Fibroblast of lung (primary cell): Measurements from ENCODE around the gene EFCAB5.

Experiments used
- EZH2 ChIP-seq: IDR thresholded peaks from 2 replicates; pipeline ENCODE4 v1.5.1; 2012; ENCODE audit warnings: low read length, control low read depth, mild to moderate bottlenecking; ENCODE audit errors: missing control alignments
- TF ChIP-seq, protein P1 (sequence below), 2 donors: IDR thresholded peaks in 1 of 2; conservative IDR thresholded peaks in 1 of 2; 1 replicate in 1 of 2; 2 replicates in 1 of 2; pipeline ENCODE4 v1.5.1; 2011 to 2012; ENCODE audit warnings: low read length in 2 of 2, control low read depth in 1 of 2, inconsistent platforms in 1 of 2, low read depth in 1 of 2, mild to moderate bottlenecking in 1 of 2

DNA sequence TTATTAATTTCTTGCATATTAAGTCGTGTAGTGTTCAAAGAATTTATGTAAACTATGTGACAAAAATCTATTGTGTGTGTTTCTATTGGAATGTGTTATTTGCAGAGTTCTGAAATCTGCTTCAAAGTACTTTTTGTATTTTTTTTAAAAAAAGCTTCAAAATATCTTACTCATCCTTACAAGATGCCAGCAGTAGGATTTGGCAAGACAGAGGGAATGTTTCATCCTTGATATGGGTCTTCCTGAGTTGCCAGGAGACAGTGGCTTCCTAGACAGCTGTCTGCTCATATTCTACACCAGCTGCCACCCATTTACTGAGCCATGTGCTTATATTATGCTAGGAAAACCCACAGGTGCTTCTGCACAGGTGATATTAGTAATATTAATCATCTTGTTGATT lies 36.4 kb downstream of the EFCAB5 start:
- TF ChIP-seq, protein P1, sequence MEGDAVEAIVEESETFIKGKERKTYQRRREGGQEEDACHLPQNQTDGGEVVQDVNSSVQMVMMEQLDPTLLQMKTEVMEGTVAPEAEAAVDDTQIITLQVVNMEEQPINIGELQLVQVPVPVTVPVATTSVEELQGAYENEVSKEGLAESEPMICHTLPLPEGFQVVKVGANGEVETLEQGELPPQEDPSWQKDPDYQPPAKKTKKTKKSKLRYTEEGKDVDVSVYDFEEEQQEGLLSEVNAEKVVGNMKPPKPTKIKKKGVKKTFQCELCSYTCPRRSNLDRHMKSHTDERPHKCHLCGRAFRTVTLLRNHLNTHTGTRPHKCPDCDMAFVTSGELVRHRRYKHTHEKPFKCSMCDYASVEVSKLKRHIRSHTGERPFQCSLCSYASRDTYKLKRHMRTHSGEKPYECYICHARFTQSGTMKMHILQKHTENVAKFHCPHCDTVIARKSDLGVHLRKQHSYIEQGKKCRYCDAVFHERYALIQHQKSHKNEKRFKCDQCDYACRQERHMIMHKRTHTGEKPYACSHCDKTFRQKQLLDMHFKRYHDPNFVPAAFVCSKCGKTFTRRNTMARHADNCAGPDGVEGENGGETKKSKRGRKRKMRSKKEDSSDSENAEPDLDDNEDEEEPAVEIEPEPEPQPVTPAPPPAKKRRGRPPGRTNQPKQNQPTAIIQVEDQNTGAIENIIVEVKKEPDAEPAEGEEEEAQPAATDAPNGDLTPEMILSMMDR (conservative IDR thresholded peaks at IDR 0.05 in 1 of 2, IDR thresholded peaks at IDR 0.05 in 1 of 2; ENCODE audit: low read depth in 1 of 2, low read length in 2 of 2) = no peak
- no peak for TF ChIP-seq EZH2
